NCI-H2107 treated with DMSO at 0.1 percent for 48 hours (cell line): ENCODE data around the gene NAV2.

Experiments
- DNase-seq: peaks from one replicate; lab custom pipeline; 2025; ENCODE audit not compliant: unreplicated experiment; lab: John Stamatoyannopoulos, UW

The NAV2 gene

GRCh38 chr11:19803506-19803998 lies 90.9 kb downstream of the NAV2 start:
- no peak for DNase-seq

- no peak for DNase-seq
Measured at GRCh38 chr11:19805376-19805775, 92.7 kb downstream of the NAV2 start.

GRCh38 chr11:19805827-19806226 lies 93.2 kb downstream of the NAV2 start:
- DNase-seq: no peak

- no peak for DNase-seq
Measured at GRCh38 chr11:19806251-19806650, 93.6 kb downstream of the NAV2 start.

- no peak for DNase-seq
Measured at GRCh38 chr11:19808076-19808911, 95.7 kb downstream of the NAV2 start.

GRCh38 chr11:19810852-19811251 lies 98.2 kb downstream of the NAV2 start:
- DNase-seq: no peak

- no peak for DNase-seq
Measured at GRCh38 chr11:19811380-19811779, 98.7 kb downstream of the NAV2 start.

GRCh38 chr11:19812096-19812495 lies 99.5 kb downstream of the NAV2 start:
- DNase-seq: no peak

GRCh38 chr11:19812710-19813109 lies 100.1 kb downstream of the NAV2 start:
- no peak for DNase-seq

- no peak for DNase-seq
Measured at GRCh38 chr11:19813158-19813879, 100.7 kb downstream of the NAV2 start.

GRCh38 chr11:19814421-19814820 lies 101.8 kb downstream of the NAV2 start:
- DNase-seq: peak; percentile 11

GRCh38 chr11:19816040-19816439 lies 103.4 kb downstream of the NAV2 start:
- no peak for DNase-seq

- DNase-seq: peak; percentile 83
Measured at GRCh38 chr11:19816817-19817216, 104.2 kb downstream of the NAV2 start.

- peak; percentile 14 for DNase-seq
Measured at GRCh38 chr11:19817265-19817851, 104.7 kb downstream of the NAV2 start.

- DNase-seq: no peak
Measured at GRCh38 chr11:19817870-19818269, 105.2 kb downstream of the NAV2 start.

GRCh38 chr11:19818619-19819018 lies 106.0 kb downstream of the NAV2 start:
- no peak for DNase-seq

- DNase-seq: peak; percentile 57
Measured at GRCh38 chr11:19819148-19819547, 106.5 kb downstream of the NAV2 start.

GRCh38 chr11:19820100-19820499 lies 107.5 kb downstream of the NAV2 start:
- DNase-seq: peak; percentile 68

- no peak for DNase-seq
Measured at GRCh38 chr11:19821412-19821875, 108.8 kb downstream of the NAV2 start.

- DNase-seq: no peak
Measured at GRCh38 chr11:19821993-19822392, 109.4 kb downstream of the NAV2 start.

- DNase-seq: no peak
Measured at GRCh38 chr11:19822531-19822930, 109.9 kb downstream of the NAV2 start.

- no peak for DNase-seq
Measured at GRCh38 chr11:19826606-19827005, 114.0 kb downstream of the NAV2 start.
